Measurements from ENCODE around the gene UQCRQ. TPM values are rescaled to one million over a fixed set of nuclear protein-coding genes. Genes with fewer than 3 reads are reported as not detected.

UQCRQ gene
- total and polyA plus RNA-seq, 2 of the 13 experiments (the other 11 are each of a cell fraction or from before 2014, with no cell fraction given) = 257 to 575 TPM

DNA sequence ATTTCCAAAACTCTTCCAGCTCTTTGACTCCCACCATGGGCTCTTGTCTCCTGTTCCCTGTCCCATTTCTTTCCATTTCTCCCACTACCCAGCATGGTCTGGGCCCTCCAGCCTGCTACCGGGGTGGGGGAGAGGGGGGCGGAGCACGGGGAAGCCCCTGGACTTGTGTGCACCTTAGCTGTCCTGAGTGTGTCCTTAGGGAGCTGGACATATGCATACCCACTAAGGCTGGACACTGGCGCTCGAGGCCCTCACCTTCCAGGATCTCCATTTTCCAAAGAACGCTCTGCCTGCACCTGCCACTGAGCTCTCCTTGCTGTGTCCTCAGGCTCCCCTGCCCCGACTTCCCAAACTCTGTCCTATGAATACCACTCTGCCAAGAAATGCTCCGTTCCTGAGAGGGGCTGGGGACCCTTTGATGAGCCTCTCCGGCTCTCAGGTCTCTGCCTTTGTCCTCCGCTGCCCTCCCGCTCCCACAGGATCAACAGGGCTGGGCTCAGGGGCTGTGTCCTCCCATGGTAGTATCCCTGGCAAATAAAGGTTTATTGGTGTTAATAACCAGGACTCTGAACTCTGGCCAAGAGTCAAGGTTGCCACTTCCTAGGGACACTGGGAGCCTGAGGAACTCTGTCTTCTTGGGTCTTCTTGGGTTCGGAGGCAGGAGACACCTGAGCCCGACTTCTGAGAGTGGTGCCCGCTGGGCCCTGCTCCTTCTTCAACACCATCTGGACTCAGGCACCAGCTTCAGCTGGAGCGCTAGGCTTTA lies 35.2 kb upstream of the UQCRQ start:
- no peak; the same call in 2 of the 3 replicates for ATAC-seq
- Histone ChIP-seq H3K27me3 (ENCODE audit: control insufficient read depth in 1 of 2, insufficient read depth in 2 of 2, low read length in 2 of 2) (no peaks in the 10 kb centered on the region), H3K4me3 (replicated peaks in 1 of 3; ENCODE audit: insufficient read depth in 1 of 3, low read depth in 2 of 3, low read length in 3 of 3) (peak overlapping the region; percentile 79 to 94 (median 93)), H3K36me3 (replicated peaks in 1 of 2; ENCODE audit: control insufficient read depth in 1 of 2, insufficient read depth in 2 of 2, low read length in 2 of 2) (peaks cover 1 to 8% of the 10 kb centered on the region in 2 experiments; a peak in 3 of 5 replicates), H3K9ac (ENCODE audit: insufficient read depth, low read depth, low read length) (peak overlapping the region; percentile 96), H2AFZ (ENCODE audit: low read length) (no peak overlapping the region), H3K27ac (ENCODE audit: extremely low read length, insufficient read depth, low read length) (peak overlapping the region; percentile 90), H4K20me1 (ENCODE audit: insufficient read depth, low read length) (no peaks in the 10 kb centered on the region), H3K4me2 (ENCODE audit: low read depth, low read length) (peak overlapping the region; percentile 93), H3K9me3 (ENCODE audit: low read length) (no peaks in the 10 kb centered on the region), H3K79me2 (ENCODE audit: insufficient read depth, low read length) (peaks cover 37% of the 10 kb centered on the region), H3K4me1 (ENCODE audit: insufficient read depth, low read length) (peaks cover 74% of the 10 kb centered on the region)
- no peak for FAIRE-seq
- POLR2A ChIA-PET = interaction anchor here (0.6 to 6.6 kb wide), 11 partner anchors 9 to 220 kb away, joined by 3 to 91 read pairs (median 22); partner anchors contain the start of genes GDF9, HSPA4, LEAP2 and UQCRQ
- 68% methylated on average over 13 of the region's 15 CpGs for WGBS (ENCODE audit: low lambda C conversion rate)
- intact Hi-C loops (cut with micrococcal nuclease; ENCODE audit: unreplicated experiment) (no loop called here), in situ Hi-C loops (cut with HindIII; ENCODE audit: extremely low pct_ligation_motif_present, low pct_unique_long_range_greater_than_20kb) (loop anchor here (5.0 kb wide), 1 partner anchor 41 kb away; the partner anchor contains the start of gene LEAP2)
- DNase-seq (ENCODE audit: low spot score) = no peak
- BruUV-seq (replicated peaks) = TSS peak; percentile 82
- CTCF ChIA-PET (ENCODE audit: low intra/inter-chr PET ratio, low total read pairs) = interaction anchor here (1.4 to 3.1 kb wide), 2 partner anchors 52 to 76 kb away, joined by 4 to 39 read pairs; no protein-coding TSS in a partner anchor
- no peak for TF ChIP-seq ZBTB7B (CRISPR knock-in tag; IDR thresholded peaks at IDR 0.05)
- TF ChIP-seq, protein P1, sequence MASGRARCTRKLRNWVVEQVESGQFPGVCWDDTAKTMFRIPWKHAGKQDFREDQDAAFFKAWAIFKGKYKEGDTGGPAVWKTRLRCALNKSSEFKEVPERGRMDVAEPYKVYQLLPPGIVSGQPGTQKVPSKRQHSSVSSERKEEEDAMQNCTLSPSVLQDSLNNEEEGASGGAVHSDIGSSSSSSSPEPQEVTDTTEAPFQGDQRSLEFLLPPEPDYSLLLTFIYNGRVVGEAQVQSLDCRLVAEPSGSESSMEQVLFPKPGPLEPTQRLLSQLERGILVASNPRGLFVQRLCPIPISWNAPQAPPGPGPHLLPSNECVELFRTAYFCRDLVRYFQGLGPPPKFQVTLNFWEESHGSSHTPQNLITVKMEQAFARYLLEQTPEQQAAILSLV (CRISPR knock-in tag; IDR thresholded peaks at IDR 0.05; ENCODE audit: borderline replicate concordance) = 0 out of 2 replicates have a peak, but pooled peaks have one; percentile 10
- 0 out of 2 replicates have a peak, but pooled peaks have one; percentile 3 for TF ChIP-seq ELF1 (CRISPR knock-in tag; IDR thresholded peaks at IDR 0.05)
- TF ChIP-seq HNF4A (CRISPR knock-in tag; IDR thresholded peaks at IDR 0.05) = peak; percentile 30
- 0 out of 2 replicates have a peak, but pooled peaks have one; percentile 8 for TF ChIP-seq ZBTB3 (CRISPR knock-in tag; IDR thresholded peaks at IDR 0.05; ENCODE audit: borderline replicate concordance, low read depth)
- TF ChIP-seq RFX5 (IDR thresholded peaks at IDR 0.05; ENCODE audit: low read depth, low read length) = no peak
- no peak for TF ChIP-seq TBX2 (CRISPR knock-in tag; IDR thresholded peaks at IDR 0.05; ENCODE audit: borderline replicate concordance)
- 0 out of 2 replicates have a peak, but pooled peaks have one; percentile 28 for TF ChIP-seq ZBTB7A (CRISPR knock-in tag; IDR thresholded peaks at IDR 0.05)
- TF ChIP-seq HNRNPH1 (optimal IDR thresholded peaks at IDR 0.05; ENCODE audit: low read depth, low read length) = no peak
- TF ChIP-seq SALL1 (CRISPR knock-in tag; IDR thresholded peaks at IDR 0.05) = 0 out of 2 replicates have a peak, but pooled peaks have one; percentile 15
- TF ChIP-seq SMAD1 (CRISPR knock-in tag; IDR thresholded peaks at IDR 0.05; ENCODE audit: borderline replicate concordance, low read depth) = no peak
- 0 out of 2 replicates have a peak, but pooled peaks have one; percentile 14 for TF ChIP-seq NPAS2 (CRISPR knock-in tag; IDR thresholded peaks at IDR 0.05; ENCODE audit: borderline replicate concordance)
- TF ChIP-seq, protein P2, sequence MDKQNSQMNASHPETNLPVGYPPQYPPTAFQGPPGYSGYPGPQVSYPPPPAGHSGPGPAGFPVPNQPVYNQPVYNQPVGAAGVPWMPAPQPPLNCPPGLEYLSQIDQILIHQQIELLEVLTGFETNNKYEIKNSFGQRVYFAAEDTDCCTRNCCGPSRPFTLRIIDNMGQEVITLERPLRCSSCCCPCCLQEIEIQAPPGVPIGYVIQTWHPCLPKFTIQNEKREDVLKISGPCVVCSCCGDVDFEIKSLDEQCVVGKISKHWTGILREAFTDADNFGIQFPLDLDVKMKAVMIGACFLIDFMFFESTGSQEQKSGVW (CRISPR knock-in tag; IDR thresholded peaks at IDR 0.05; ENCODE audit: borderline replicate concordance) = 0 out of 2 replicates have a peak, but pooled peaks have one; percentile 27
- no peak for TF ChIP-seq U2AF2 (IDR thresholded peaks at IDR 0.05; ENCODE audit: low read depth, low read length)
- 0 out of 2 replicates have a peak, but pooled peaks have one; percentile 20 for TF ChIP-seq EEA1 (CRISPR knock-in tag; IDR thresholded peaks at IDR 0.05; ENCODE audit: borderline replicate concordance)
- 0 out of 2 replicates have a peak, but pooled peaks have one; percentile 23 for TF ChIP-seq MTA1 (CRISPR knock-in tag; IDR thresholded peaks at IDR 0.05; ENCODE audit: borderline replicate concordance)
- TF ChIP-seq ZNF605 (CRISPR knock-in tag; IDR thresholded peaks at IDR 0.05) = 0 out of 2 replicates have a peak, but pooled peaks have one; percentile 7
- TF ChIP-seq ZC3H4 (CRISPR knock-in tag; IDR thresholded peaks at IDR 0.05; ENCODE audit: borderline replicate concordance) = peak; percentile 60; the same call in 1 of the 2 replicates
- no peak for TF ChIP-seq PAWR (CRISPR knock-in tag; IDR thresholded peaks at IDR 0.05; ENCODE audit: borderline replicate concordance)
- 0 out of 2 replicates have a peak, but pooled peaks have one; percentile 0 for TF ChIP-seq ZNF274 (CRISPR knock-in tag; IDR thresholded peaks at IDR 0.05)
